Posterior vena cava (tissue), 2 donors: Measurements from ENCODE around the gene SHROOM4. TPM values are rescaled to one million over a fixed set of nuclear protein-coding genes. Genes with fewer than 3 reads are reported as not detected.

Source experiments
- DNase-seq: peaks from one replicate; pipeline ENCODE4 v3.0.0-alpha.2; 2020; ENCODE audit warnings: low spot score
- intact Hi-C, 2 donors: fragments of 100-400 bp; cut with DNase I; formaldehyde crosslinking; loops; one replicate each; pipeline versions ENCODE4 v1.14.1 to v1.14.2; 2022 to 2023
- total RNA-seq, 2 donors: library from RNA; stranded (reverse); fragmentation: NEBNext Ultra II Directional; extraction: Animal tissue kit (Norgen Biotek cat#: 25700); gene quantifications; one replicate each; pipeline ENCODE4 v1.2.1, GENCODE V29; 2021
- donor health status: DM: yes; HTN: yes; CAD: no.
- donor health status: DM: yes; HTN: yes; CAD: no.

SHROOM4 gene
- total RNA-seq, 2 donors from 2014 or later = 8.0 to 11.5 TPM

DNA sequence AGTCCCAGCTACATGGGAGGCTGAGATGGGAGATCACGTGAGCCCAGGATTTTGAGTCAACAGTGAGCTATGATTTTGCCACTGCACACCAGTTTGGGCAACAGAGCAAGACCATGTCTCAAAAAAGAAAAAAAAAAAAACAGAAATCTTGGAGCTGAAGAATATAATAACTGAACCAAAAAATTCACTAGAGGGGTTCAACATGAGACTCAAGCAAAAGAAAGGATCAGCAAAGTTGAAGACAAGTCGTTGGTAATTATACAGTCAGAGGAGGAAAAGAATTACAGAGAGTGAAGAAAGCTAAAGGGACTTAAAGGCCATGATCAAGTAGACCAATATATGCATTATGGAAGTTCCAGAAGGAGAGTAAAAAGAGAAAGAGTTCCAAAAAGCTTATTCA, 26.9 kb downstream of the SHROOM4 start:
- DNase-seq = no peak
- intact Hi-C loops = no loop called here

DNA sequence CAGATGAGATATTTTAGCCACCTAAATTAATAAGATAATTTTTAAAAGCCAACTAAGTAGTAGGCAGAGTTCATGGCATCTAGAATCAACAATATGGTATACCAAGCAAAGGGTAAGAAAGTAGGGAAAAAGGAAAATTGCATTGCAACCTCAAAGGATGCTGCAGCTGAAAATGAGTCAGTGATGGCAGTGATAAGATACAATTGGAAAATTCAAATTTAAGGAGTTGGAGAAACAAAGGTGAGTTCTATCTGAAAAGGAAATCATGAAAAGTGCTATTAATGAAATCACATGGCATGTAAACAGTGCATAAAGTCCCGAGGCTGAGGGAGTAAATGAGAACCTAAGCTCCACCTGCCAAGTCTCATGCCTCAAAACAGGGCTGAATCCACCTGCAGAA, 33.9 kb downstream of the SHROOM4 start:
- no peak for DNase-seq
- intact Hi-C loops = no loop called here

DNA sequence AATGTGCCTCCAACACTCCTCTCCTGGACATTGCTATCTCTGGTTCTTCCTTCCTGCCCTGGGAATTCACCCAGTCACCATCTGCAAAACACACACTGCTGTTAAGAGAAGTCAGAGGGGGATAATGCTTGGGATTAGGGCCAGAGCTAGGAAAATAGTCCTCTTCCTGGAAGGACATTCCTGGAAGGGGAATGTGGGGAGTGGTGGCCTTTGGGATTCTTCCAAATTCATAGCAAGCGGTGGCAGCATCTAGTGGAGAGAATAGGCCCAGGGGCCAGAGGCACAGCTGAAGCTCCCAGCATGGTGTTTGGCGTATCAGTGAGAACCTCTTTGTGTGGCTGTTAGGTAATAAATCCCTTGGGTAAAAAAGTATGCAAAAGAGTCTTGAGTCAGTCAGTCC, 34.3 kb downstream of the SHROOM4 start:
- intact Hi-C loops = no loop called here
- no peak for DNase-seq

- intact Hi-C loops = no loop called here
- no peak for DNase-seq
These were observed 35.7 kb downstream of the SHROOM4 start for GRCh38 chrX:50778272-50778671.

DNA sequence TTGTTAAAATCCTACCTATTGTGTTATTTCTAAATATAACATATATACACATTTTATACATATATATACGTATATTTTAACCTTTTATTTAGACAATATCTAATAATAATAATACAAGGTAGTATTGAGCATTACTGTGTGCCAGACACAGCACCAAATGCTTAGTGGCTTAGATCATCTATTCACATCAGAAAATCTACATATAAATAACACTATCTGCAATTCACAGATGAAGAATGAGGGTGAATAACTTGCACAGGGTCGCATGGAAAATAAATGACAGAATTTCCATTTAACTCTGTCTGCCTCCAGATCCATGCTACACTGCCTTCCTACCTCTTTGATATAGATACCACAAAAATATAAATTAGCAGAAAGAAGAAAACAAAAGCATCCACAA, 37.7 kb downstream of the SHROOM4 start:
- intact Hi-C loops = no loop called here
- DNase-seq = no peak

DNA sequence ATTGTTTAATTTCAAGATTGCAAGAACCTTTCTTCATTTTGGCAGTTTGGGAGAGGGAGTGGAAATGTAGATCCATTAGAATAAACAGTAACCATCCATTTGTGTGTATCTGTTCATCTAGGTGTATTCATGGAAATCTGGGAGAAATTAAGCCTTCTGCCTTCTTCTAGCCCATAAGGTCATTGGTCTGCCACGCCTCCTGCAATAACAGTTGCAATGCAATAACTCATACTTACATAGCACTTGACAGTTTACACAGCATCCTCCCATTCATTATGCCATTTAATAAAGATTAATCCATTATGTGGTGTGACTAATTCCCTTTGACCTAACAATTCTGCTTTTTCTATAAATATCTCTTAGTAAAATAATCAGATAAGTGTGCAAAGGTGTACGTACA, 42.6 kb downstream of the SHROOM4 start:
- intact Hi-C loops = no loop called here
- no peak for DNase-seq

- no peak for DNase-seq
- intact Hi-C loops = no loop called here
These were observed 43.3 kb downstream of the SHROOM4 start for GRCh38 chrX:50770702-50771101.

GRCh38 chrX:50769389-50770063, 44.5 kb downstream of the SHROOM4 start:
- intact Hi-C loops = no loop called here
- no peak for DNase-seq

DNA sequence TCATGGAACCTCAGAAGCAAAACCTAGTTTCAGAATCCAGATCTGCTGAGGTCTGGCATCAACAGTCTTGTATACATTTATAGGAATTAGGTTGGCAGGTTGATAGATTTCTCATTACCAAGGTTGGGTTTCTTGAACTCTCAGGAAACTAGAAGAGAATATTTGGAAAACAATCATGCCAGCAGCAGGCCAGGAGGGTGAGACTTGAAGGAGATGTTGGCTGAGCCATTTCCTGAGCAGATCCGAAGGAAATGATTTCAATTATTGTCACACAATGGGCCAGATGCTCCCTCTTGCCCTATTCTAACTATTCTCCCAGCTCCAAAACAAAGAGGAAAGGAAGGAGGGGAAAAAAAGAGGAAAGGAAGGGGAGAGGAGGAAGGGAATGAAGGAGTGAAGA, 45.2 kb downstream of the SHROOM4 start:
- intact Hi-C loops = no loop called here
- no peak for DNase-seq

DNA sequence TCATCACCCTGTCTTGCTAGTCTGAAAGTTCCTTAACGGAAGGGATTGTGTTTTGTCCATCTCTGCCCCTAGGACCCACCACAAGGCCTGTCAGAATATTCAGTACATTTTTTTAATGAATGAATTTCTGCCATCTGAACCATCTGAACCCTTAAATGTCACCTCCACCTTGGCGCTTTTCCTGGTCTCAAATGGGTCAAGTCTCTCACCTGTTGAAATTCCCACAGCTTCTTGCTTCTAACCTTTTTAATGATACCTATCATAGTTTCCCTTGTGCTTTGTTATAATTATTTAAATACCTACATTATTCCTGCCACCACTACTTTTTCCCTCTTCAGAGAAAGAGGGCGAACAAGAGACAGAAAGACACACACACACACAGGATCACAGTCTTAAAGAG, 48.0 kb downstream of the SHROOM4 start:
- DNase-seq = no peak
- intact Hi-C loops = no loop called here

DNA sequence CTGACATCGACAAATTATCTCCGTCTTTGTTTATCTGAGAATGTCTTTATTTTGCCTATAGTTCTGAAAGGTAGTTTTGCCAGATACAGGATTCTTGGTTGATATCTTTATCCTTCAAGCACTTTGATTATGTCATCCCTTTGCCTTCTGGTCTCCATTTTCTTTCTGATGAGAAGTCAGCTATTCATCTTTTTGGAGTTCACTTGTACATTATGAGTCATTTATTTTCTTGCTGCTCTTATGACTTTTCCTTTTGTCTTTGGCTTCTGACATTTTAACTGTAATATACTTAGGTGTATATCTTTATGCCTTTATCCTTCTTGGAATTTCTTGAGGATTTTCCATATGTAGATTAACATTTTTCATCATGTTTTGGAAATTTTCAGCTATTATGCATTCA, 51.4 kb downstream of the SHROOM4 start:
- intact Hi-C loops = no loop called here

DNA sequence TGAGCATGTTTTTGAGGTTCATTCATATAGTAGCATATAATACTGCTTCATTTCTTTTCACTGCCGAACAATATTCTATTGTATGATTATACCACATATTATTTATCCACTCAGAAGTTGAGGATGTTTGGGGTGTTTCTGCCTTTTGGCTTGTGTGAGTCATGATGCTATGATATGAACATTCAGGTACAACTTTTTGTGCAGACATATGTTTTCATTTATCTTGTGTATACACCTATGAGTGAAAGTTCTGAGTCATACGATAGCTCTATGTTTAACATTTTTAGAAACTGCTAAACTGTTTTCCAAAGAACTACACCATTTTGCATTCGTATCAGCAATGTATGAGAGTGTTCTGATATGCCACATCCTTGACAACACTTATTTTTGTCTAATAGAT, 57.7 kb downstream of the SHROOM4 start:
- DNase-seq = no peak
- intact Hi-C loops = no loop called here

More for the DNA sequence above, 51.4 kb downstream of the SHROOM4 start:
- no peak for DNase-seq

DNA sequence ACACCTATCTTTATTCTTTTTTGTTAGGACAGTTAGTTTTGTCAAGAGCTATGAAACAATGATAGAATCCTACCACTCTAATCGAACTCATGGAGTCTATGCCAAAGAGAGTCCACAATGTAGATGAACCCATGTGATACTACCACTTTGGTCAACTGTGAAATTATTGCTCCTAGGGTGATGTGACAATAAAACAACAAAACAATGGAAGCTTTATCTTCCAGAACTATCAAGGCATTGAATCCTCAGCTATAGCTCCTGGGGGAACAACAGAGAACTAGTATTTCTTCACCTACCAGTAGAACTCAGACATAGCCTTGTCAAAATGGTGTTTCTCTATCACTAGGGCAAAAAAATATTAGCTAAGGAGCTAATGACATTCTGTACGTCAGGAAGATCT, 62.9 kb downstream of the SHROOM4 start:
- intact Hi-C loops = no loop called here
- no peak for DNase-seq

- intact Hi-C loops = no loop called here
- DNase-seq = no peak
These were observed 66.5 kb downstream of the SHROOM4 start for GRCh38 chrX:50747471-50747900.

GRCh38 chrX:50736656-50737055, 77.3 kb downstream of the SHROOM4 start:
- intact Hi-C loops = no loop called here
- no peak for DNase-seq

DNA sequence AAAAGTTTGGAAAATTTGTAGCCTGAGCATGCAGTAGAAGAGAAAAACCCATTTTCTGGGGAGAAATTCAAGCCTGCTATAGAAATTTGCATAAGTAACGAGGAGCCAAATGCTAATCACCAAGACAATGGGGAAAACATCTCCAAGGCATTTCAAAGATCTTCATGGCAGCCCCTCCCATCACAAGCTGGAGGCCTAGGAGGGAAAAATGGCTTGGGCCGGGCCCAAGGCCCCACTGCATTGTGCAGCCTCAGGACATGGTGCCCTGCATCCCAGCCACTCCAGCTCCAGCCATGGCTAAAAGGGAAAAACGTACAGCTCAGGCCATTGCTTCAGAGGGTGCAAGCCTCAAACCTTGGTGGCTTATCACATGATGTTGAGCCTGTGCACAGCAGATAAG, 87.7 kb downstream of the SHROOM4 start:
- intact Hi-C loops = no loop called here
- no peak for DNase-seq

DNA sequence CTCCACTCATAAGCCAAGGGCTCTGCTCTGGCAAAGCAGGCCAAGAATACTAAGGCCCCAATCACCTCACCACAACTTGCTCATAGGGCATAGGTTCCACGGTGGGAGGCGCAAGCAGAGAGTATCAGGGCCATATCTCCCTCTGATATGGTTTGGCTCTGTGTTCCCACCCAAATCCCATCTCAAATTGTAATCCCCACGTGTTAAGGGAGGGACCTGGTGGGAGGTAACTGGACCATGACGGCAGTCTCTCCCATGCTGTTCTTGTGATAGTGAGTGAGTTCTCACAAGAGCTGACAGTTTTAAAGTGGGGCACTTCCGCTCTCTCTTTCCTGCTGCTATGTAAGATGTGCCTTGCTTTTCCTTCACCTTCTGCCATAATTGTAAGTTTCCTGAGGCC, 88.7 kb downstream of the SHROOM4 start:
- intact Hi-C loops = no loop called here
- no peak for DNase-seq

DNA sequence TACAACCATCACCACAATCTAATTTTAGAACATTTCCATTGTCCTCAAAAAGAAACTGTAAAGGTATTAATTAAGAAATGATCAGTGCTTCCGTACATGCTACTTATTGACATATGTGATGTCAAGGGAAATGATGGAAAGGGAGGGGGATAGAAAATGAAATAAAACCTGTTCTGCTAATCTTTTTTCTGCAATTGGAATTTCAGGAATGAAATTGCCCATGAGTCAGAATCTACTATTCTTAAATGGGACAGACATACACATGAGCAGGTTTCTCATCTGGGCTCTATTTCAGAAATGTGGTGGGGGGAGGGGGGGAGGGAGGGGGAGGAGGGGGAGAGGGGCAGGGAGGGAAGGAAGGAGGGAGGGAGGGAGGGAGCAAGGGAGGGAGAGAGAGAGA, 91.0 kb downstream of the SHROOM4 start:
- DNase-seq = no peak
- intact Hi-C loops = no loop called here

GRCh38 chrX:50721764-50722521, 92.1 kb downstream of the SHROOM4 start:
- intact Hi-C loops = no loop called here
- no peak for DNase-seq

- intact Hi-C loops = no loop called here
- no peak for DNase-seq
These were observed 94.4 kb downstream of the SHROOM4 start for GRCh38 chrX:50719614-50720013.

DNA sequence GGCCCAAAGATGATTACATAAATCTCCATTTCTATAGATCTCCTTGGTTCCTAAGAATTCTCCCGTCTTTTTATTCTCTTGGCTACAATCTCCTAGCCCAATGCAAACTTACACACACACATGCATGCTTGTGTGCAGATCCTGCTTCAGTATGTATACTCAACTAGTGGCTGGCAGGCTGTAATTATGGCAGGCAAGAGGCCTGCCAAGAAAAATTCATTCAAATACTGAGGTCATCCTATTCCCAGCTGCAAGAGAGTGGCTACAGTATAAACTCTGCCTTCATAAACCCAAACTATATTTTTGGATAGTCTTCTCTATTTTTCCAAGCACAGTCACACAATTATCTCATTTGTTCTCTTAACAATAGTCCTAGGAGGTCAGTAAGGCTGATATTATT, 95.2 kb downstream of the SHROOM4 start:
- intact Hi-C loops = no loop called here
- no peak for DNase-seq
